ENCODE data around the gene HLF.

The HLF gene

DNA sequence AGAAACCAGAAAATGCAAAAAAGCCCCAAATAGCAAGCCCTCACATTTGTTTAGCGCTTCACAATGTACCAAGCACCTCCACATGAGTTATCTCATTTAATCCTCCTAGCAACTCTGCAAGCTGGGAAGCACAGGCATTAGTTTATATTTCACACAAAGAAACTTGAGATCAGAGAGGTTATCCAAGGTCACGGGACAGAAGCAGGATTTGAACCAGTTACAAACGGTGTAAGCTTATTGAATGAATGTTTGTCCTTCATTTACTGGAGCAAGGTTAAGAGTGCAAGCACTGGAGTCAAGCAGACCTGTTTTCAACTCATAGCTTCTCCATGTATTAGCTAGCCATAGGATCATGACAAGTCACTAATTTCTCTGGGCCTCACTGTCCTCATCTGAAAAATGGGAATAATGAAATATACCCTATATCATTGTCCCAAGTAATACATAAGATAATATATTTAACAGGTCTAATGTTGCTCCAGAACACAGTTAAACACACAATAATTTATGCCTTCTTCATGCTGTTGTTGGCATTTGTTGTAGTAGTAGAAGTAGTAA is 6.1 kb upstream of the HLF start:
- DNase-seq: no peak

DNA sequence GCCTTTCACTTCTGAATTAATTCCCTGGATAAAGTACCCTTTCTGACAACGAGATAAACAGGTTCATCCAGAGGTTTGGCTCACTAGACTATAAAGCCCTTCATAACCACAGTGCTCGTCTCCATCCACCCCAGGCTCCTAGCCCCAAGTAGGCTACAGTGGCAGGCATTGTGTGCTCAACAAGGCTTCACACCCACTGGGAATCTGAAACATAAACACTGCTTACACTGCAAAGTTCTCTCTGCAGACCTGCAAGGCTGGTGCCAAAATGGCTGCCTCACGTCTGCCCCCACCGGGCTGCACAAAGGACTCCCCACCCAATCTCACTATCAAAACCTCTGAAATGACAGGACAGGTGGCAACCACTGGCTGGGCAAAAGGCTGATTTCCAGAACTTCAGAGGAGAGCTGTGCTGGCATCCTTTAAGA is 5.1 kb upstream of the HLF start:
- no peak for DNase-seq

DNA sequence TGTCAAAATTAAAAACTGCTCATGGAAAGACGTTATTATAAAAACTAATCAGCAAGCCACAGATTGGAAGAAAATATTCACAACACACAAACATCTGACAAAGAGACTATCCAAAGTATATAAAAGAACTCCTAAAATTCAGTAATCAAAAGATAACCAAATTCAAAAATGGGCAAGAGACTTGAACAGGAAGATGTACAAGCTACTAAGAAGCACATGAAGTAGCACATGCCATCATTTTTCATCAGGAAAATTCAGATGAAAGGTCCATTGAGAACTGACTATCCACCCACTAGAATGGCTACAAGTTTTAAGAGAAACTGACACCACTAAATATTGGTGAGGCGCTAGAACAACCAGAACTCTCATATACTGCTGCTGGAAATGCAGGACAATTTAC is 3.4 kb upstream of the HLF start:
- DNase-seq: no peak

DNA sequence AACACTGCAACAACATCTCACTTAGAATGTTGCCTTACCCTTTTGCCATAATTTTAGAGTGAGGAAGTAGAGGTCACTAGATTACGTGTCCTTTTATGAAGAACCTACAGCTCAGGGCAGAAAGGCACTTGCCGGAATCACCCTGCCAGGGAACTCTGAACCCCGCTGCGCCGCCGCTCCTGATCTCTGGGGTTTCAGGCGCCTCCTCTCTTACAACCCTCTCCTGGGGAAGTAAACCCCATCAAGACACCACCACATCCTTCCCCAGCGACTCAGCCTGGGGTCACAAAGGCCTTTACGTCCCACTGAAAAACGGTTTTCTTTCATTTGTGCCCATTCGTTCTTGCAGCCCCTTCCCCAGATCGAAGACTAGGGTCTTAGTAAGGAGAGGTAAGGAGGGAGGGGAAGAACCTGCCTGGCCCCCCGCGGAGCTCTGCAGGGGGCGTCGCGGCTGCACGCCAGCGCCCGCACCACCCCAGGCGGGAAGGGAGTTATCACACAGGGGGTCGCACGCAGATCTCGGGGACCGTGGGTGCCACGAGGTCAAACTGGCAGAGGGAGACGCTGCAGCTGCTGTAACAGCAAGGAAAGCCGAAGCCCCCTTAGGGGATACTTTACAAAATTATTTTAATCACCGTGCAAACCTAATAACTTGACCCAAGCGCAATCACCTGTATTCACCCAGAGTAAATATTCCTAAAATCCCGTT is 1.0 kb upstream of the HLF start:
- no peak for DNase-seq

DNA sequence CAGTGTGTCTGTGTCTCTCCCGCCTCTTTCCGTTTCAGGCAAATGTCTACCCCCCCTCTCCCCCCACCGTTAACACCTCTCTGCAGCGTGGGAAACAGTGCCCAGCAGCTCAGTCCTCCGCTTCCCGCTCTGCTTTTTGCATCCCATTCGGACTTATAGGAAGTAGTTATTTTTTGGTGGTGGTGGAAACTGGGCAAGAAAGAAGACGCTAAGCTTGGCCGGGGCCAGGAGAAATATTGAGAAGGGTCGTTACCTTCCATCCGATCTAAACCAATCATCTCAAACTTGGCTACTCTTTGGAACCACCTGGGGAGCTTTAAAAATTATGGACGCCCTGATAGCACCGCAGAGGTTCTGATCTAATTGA is 499 bp upstream of the HLF start:
- DNase-seq: no peak

DNA sequence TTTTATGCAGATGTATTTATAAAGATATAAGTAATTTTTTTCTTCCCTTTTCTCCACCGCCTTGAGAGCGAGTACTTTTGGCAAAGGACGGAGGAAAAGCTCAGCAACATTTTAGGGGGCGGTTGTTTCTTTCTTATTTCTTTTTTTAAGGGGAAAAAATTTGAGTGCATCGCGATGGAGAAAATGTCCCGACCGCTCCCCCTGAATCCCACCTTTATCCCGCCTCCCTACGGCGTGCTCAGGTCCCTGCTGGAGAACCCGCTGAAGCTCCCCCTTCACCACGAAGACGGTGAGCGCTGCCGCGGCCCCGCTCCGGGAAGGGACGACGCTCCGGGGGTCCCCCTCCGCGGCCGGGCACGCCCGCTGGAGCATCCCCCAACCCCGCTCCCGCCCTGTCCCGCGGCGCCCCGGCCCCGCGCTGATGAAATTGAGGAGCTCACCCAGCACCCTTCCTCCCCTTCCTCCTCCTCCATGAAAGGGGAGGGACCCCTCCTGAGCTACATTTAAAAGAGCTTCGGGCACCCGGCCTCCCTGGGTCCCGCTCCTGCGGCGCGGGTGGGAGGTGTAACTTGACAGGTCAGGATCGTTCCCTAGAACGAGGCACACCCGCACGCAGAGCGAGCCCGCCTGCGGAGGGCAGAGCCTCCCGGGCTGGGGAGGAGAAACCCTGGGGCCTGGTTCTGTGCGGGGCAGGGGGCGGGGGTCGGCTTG is 706 bp downstream of the HLF start:
- no peak for DNase-seq

DNA sequence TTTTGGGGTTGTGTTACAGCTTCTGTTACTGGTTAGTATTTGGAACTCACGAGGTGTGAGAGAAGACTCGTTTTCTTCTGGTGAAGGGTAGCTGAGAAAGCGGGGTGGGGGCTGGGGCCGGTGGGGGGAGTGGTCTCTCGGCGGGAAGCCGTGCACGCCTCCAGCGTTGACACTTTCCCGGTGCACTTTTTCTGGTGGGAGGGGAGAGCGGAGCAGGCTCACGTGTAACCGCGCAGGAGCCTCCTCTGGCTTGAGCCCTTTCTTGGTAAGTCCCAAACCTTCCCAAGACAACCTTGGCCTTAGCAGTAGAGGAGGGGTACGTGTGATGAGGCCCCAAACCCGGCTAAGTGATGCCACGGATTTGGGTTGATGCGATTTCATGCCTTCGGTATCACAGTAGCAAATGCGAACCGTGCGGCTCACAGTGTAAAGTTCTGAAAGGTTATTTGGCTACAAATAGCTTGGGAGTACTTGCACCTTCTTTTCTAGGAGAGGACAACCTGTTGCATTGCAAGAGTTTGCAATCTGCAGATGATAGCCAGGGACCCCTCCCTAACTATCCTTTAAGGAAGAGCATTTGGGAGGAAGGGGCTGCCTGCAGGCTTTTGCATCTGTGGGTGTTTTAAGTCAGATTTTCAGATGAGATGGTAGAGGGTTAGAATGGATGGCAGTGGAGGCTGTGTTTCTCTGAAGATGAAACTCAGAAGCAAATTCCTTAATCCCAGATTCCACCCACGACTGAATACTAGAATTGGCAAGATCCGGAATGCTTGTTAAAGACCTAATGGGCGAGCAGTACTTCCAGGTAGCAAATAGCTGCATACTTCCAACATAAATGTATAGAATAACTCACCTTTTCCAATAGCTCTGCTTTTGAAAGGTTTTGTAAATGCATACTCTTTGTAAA is 1.5 kb downstream of the HLF start:
- no peak for DNase-seq

DNA sequence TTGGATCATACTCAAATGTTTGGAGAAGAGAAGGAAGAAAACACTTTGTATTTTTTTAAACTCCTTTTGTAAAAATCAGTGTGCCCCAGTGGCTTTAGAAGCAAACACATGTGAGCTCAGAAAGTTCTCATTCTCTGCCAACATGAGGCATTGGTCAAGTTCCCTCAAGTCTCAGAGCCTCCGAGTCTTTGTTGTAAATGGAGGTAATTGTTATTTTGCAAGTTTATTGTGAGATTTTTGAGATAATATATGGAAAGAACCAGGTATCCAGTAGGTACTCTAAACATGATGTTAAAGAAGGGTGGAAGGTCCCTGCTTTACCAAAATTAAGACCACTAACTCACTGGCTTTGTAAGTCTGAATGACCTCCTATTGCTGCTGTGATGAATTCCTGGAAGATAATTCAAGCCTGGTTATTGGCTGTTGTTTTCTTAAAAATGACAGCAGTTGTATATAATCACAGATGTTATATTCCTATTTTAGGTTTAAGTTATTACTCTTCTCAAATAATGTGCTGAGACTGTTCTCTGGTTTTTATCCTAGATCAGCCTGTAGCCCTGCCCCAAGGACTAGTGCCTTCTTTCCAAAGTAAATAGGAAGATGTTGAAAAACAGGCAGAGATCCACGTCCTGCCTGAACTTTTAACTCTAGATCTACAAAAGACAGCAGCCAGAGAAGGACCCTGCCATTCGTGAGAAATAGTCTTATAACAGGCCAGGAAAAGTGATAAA is 2.4 kb downstream of the HLF start:
- no peak for DNase-seq

DNA sequence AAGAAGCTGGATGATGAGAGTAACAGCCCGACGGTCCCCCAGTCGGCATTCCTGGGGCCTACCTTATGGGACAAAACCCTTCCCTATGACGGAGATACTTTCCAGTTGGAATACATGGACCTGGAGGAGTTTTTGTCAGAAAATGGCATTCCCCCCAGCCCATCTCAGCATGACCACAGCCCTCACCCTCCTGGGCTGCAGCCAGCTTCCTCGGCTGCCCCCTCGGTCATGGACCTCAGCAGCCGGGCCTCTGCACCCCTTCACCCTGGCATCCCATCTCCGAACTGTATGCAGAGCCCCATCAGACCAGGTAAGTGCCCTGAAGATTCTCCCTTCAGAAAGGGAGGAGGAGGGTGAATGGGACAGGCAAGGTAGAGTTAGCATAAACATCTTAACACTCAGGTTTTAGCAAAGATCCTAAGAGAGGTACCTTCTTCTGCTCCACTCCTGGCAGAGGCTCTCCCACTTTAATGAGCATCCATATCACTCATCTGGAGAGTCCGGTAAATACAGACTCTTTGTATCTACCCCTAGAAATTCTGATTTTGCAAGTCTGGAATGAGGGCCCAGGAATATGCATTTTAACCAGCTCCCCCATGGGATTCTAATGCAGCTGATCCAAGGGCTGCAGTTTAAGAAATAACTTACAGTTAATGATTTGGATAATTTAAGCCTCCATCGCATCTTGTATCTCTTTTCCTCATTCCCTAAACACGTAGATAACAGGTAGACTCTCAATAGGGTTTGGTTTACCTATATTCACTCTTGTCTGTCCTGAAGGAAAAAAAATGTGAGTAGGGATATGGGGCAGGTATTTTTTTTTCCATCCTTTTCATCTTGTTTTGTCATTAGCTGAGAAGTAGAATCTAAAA is 3.3 kb downstream of the HLF start:
- no peak for DNase-seq

DNA sequence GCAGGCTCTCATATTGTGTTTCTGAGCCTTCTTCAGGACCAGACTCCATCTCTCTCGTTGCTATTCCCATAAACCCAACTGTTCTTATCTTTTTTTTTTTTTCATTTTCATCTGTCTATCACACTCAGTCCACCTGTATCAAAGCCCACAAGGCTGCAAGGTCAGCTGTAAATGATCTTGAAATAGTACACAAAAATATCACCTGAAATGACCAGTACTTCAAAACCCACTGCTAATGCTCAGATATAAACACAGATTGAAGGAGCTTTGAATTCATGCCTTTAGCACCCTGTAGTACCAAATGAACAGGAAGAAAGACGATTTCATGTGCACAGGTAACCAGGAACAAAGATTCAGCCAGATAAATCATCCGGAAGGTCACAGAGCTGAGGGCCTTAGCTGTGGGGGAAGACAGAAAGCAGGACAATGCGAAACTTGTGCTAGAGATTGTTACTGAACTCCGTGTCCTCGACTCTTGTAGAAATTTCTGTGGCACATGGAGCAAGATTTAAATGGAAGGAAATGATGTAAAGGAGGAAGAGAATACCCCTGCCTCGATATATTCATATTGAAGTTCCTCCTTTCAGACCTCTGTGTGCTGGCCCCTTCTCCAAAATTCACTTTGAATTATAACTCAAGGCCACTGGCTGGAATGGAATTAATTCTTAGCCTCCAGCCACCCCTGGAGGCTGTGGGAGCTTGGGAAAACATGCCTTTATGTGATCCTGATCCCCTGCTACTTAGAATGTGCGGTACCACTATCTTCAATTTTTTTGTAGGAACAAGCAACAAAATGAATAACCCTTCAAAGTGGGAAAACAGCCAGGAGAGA is 4.1 kb downstream of the HLF start:
- no peak for DNase-seq

DNA sequence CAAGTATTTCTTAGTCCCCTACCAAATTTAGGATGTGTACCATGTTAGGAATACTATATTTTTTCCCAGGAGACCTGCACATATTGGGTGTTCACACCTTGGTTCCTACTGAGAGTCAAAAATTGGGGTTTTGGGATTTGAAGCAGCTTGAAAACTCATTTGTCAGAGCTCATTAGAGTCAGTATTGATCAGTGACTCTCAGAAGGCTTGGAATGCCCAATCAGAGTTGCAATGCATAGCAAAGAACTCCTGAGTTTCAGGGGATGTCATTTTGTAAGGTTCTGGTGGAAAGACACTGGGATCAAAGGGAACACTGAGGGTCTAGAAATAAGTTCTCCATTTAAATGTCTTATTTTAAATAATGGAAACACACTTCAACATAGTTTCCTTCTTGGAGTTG is 5.1 kb downstream of the HLF start:
- no peak for DNase-seq

DNA sequence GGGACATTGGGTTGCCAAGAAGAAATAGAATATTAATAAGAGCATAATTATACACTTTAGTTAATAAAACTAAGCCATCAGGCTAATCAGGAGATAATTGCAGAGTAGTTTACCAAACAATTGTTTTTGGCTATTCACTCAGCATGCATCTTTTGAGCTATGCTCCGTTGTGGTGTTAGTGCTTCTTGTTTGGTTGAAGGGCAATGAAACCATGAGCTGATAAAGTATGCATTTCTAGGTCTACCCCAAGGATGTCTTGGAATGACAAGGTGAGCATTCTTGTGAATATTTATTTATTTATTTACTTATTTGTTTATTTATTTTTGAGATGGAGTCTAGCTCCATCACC is 6.4 kb downstream of the HLF start:
- no peak for DNase-seq

DNA sequence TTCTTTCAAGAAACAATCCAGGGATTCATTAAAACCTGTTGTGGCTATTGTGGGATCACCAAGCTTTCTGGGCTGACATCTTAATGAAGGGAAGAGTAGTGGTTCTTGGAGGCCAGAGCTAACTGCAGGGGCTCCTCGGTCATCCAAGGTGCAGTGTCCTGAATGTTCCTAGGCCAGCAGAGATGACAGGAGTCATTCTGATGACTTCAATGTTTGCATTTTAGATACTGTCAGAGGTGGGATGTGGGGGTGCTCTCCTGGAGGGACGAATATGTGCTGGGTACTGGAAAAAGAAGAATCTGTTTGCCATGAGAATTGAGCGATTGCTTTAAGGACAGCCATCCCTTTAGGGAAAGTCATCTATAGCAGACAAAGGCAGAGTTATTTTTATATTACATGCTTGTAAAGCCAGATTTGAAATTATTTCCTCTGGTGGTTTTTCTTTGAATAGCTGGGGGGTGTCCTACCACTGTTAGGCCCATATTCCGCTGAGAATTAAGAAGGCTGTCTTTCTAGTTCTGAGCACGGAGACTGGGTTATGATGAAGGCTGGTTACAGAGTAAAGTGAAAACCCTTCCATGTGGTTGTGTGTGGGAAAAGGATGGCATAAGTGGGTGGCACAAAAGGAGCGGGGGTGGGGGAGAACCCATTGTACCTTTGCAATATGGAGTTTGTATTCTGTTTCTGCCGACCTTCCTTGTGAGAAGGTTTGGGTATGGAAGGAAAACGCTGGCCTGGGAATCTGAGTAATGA is 7.4 kb downstream of the HLF start:
- no peak for DNase-seq

DNA sequence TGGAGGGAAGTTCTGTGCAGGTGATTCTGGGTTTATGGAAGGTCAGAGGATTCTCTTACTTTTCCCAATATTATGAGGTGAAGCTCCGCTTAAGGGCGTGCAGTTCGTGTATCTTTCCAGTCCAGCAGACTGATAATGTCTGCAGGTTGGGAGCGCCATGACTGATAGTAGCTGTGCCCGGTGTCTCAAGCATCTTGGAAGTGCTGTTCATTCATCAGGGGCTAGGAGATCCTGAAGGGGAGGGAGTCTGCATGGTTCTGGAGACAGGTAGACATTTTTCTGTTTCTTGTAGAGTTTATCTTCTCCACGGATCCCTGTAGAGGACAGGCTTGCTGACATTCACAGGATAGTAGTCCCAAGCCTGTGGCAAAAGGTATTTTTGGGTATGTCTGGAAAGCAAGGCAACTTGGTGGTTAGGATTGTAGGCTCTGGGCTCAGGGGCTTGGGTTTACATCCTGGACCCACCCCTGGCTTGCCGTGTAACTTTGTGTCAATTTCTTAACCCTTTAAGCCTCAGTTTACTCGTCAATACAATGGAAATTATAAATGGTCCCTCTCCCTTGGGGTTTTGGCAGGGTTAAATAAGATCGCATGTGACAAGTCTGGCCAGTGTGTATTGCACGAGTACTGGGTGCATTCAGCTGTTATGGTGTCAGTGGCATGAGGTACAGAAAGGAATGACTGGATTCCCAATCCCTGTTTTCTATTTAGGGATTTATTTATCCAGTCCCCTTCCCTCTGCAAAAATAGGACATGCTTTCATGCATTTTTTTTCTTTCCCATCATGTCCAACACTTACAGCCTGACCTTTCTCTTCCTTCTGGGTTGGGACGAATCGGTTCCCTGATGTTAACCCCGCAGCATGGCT is 8.2 kb downstream of the HLF start:
- DNase-seq: no peak

DNA sequence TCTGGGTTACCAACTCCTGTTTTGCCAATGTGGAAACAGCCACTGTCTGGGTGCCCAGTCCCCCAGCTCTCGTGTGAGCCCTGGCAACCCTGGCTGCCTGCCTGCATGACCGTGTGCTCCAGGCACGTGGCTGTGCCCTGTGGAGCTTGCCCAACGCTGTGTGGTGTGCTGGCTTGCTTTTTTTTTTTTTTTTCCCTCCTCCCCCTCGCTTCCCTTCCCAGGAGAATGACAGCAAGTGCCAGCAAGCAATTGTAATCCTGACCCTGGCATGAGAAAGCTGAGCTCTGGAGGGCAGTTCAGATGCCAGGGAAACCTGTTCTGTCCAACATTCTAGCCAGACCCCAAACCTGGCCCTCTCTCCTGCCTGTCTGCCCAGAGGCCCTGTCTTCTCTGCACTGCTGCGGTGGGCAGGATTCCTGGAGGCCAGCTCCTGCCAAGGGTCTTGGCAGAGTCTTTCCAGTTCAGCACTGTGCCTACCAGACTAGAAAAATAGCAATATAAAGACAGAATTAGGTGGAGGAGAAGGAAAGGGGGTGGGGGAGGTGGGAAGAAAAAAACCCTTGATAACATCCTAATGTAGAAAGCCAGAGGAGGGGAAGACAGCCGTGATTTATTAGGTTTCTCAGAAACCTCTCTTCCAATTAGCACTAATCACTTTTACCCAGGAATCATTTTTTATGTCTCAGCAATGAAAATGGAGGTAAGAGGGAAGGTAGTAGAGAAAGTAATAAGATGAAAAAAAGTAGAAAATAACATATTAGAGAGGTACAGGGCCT is 9.0 kb downstream of the HLF start:
- DNase-seq: no peak

DNA sequence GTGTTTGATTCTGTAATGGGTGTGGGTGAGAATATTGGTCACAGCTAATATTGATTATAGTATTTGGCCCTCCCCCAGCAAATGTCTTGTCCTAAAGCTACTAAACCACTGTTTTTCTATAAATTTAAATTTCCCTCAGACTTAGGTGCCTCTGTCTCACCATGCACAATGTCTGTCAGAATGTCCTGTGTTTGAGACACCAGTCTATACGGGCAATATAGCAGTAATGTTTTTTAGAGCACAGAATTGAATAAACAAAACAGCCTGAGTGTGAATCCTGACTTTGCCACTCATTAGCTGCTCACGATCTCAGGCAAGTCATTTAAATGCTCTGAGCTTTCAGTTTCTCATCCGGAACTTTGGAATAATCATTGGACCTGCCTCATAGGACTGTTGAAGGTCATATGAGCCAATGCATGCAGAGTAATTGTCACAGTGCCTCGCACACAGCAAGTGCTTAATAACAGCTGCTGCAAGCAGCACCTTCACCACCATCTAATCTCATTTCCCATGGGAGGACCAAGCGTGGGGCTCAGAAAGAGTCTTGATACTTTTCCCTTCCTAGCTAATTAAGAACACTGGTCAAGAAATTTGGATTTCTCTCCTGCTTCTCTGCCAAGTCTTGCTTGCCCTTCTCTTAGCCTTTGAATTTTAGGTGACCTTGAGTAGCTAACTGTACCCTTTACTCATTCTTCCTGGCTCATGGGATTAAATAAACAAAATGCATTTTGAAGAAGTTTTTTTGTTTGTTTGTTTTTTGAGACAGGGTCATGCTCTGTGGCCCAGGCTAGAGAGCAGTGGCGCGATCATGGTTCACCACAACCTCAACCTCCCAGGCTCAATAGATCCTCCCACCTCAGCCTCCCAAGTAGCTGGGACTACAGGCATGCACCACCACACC is 9.8 kb downstream of the HLF start:
- no peak for DNase-seq

Measured in NCI-H510A (cell line).